ENCODE data around the gene IER3IP1.

Gene IER3IP1

DNA sequence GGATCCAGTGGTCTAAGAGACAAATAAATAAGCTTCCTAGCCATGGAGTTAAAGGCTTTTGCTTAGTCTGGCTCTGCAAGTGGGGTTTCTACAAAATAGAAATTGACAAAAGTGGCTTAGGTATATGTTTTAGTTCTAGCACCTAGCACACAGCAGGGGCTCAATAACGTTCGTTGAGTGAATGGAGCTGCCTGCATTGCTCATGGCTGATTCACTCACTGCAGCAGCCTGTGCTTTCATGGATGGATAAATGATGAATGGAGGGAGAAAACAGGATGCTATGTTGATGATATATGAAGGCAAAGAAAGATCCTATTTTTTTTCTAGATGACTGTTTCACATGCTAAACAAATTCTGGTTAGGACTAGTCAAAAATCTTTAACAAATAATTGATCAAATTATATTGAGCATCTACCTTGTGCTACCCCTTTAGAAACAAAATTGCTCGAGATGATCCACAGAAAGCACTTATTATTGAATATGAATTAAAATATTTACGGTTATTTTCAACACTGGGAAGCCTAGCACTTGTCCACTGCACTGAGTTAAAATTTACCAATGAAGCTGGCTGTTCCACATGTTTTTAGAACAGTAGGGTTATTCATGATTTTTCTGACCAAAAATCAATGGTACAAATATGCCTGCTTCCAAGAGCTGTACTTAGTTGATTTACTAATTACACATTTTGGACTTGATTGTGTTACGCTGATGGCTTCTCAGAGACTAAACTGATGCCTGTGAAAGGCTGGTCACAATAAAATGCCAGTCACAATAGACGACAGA lies 65.5 kb downstream of the IER3IP1 start:
- DNase-seq (no peak), ATAC-seq (ENCODE audit: insufficient read depth, low read depth) (no peak)
- no peaks in the 10 kb centered on the region for H3K27me3 ChIP-seq (ENCODE audit: insufficient read depth, low read length, poor library complexity)
- TF ChIP-seq, protein P1, sequence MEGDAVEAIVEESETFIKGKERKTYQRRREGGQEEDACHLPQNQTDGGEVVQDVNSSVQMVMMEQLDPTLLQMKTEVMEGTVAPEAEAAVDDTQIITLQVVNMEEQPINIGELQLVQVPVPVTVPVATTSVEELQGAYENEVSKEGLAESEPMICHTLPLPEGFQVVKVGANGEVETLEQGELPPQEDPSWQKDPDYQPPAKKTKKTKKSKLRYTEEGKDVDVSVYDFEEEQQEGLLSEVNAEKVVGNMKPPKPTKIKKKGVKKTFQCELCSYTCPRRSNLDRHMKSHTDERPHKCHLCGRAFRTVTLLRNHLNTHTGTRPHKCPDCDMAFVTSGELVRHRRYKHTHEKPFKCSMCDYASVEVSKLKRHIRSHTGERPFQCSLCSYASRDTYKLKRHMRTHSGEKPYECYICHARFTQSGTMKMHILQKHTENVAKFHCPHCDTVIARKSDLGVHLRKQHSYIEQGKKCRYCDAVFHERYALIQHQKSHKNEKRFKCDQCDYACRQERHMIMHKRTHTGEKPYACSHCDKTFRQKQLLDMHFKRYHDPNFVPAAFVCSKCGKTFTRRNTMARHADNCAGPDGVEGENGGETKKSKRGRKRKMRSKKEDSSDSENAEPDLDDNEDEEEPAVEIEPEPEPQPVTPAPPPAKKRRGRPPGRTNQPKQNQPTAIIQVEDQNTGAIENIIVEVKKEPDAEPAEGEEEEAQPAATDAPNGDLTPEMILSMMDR (IDR thresholded peaks at IDR 0.05; ENCODE audit: borderline replicate concordance, extremely low read depth, low read length, poor library complexity, severe bottlenecking) = no peak
- TF ChIP-seq EZH2 (IDR thresholded peaks at IDR 0.05; ENCODE audit: borderline replicate concordance, low read depth, low read length, severe bottlenecking) = no peak
- H3K4me3 ChIP-seq (ENCODE audit: low read depth in 1 of 2, low read length in 2 of 2) = no peak overlapping the region
- H4K20me1 ChIP-seq (ENCODE audit: insufficient read depth, low read length) = no peaks in the 10 kb centered on the region
- peaks cover 83% of the 10 kb centered on the region for H3K36me3 ChIP-seq (ENCODE audit: insufficient read depth, low read length)
- no peak overlapping the region for H3K27ac ChIP-seq (ENCODE audit: low read length)
- no peaks in the 10 kb centered on the region for H3K79me2 ChIP-seq (ENCODE audit: insufficient read depth, low read length)
- H3K4me2 ChIP-seq (ENCODE audit: insufficient read depth, low read length) = no peak overlapping the region
- no peaks in the 10 kb centered on the region for H3K9me3 ChIP-seq (ENCODE audit: insufficient read depth, low read length, severe bottlenecking)
- H3K9ac ChIP-seq (ENCODE audit: low read depth, low read length) = no peak overlapping the region
- H3K4me1 ChIP-seq (ENCODE audit: insufficient read depth, low read length) = no peaks in the 10 kb centered on the region
- H2AFZ ChIP-seq (ENCODE audit: low read depth, low read length) = no peak overlapping the region

DNA sequence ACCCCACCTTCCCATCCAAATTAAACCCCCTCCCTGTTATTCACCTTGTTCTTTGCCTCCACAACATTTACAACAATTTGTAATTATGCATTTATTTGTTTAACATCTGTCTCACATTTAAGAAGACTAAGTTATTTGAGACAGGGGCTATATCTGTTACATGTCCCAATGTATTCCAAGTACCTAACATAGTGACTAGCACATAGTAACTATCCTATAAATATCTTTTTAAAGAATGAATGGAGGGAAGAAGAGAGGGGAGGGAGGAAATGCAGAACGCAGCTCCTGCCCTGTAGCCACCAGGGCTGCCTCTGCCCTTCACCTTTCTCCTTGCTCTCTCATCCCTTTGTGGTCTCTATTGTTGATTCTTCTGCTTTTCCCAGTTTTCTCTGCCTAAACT lies 66.4 kb downstream of the IER3IP1 start:
- H2AFZ ChIP-seq (ENCODE audit: low read depth, low read length) = no peak overlapping the region
- no peak for ATAC-seq (ENCODE audit: insufficient read depth, low read depth)
- no peaks in the 10 kb centered on the region for H3K4me1 ChIP-seq (ENCODE audit: insufficient read depth, low read length)
- H3K79me2 ChIP-seq (ENCODE audit: insufficient read depth, low read length) = no peaks in the 10 kb centered on the region
- no peak overlapping the region for H3K9ac ChIP-seq (ENCODE audit: low read depth, low read length)
- H3K27me3 ChIP-seq (ENCODE audit: insufficient read depth, low read length, poor library complexity) = no peaks in the 10 kb centered on the region
- peaks cover 87% of the 10 kb centered on the region for H3K36me3 ChIP-seq (ENCODE audit: insufficient read depth, low read length)
- no peaks in the 10 kb centered on the region for H3K9me3 ChIP-seq (ENCODE audit: insufficient read depth, low read length, severe bottlenecking)
- H3K27ac ChIP-seq (ENCODE audit: low read length) = no peak overlapping the region
- TF ChIP-seq, protein P1 (IDR thresholded peaks at IDR 0.05; ENCODE audit: borderline replicate concordance, extremely low read depth, low read length, poor library complexity, severe bottlenecking) = no peak
- TF ChIP-seq EZH2 (IDR thresholded peaks at IDR 0.05; ENCODE audit: borderline replicate concordance, low read depth, low read length, severe bottlenecking) = no peak
- no peak overlapping the region for H3K4me3 ChIP-seq (ENCODE audit: low read depth in 1 of 2, low read length in 2 of 2)
- no peaks in the 10 kb centered on the region for H4K20me1 ChIP-seq (ENCODE audit: insufficient read depth, low read length)
- DNase-seq = no peak
- H3K4me2 ChIP-seq (ENCODE audit: insufficient read depth, low read length) = no peak overlapping the region

DNA sequence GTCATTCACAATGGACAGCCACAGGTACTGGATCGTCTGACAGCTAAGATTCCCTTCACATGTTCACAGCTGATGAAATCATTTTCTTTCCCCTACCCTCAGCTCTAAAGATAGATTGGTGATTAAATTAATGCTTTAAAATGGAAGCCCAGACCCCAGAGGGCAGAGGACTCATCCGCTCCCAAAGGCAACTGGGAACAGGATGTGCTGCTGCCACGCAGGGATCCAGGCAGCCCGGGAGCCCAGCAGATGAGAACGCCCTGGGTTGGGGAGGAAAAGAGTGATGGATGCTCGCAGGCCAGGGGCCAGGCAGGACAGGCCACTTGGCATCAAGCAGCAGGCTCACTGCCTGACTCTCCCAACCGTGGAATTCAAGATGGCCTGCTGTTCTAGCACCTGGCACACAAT lies 67.2 kb downstream of the IER3IP1 start:
- H3K9ac ChIP-seq (ENCODE audit: low read depth, low read length) = no peak overlapping the region
- peaks cover 87% of the 10 kb centered on the region for H3K36me3 ChIP-seq (ENCODE audit: insufficient read depth, low read length)
- DNase-seq (no peak), ATAC-seq (ENCODE audit: insufficient read depth, low read depth) (no peak)
- no peaks in the 10 kb centered on the region for H4K20me1 ChIP-seq (ENCODE audit: insufficient read depth, low read length)
- H3K27ac ChIP-seq (ENCODE audit: low read length) = no peak overlapping the region
- H3K4me2 ChIP-seq (ENCODE audit: insufficient read depth, low read length) = no peak overlapping the region
- no peaks in the 10 kb centered on the region for H3K27me3 ChIP-seq (ENCODE audit: insufficient read depth, low read length, poor library complexity)
- H3K4me1 ChIP-seq (ENCODE audit: insufficient read depth, low read length) = no peaks in the 10 kb centered on the region
- no peak overlapping the region for H2AFZ ChIP-seq (ENCODE audit: low read depth, low read length)
- no peaks in the 10 kb centered on the region for H3K9me3 ChIP-seq (ENCODE audit: insufficient read depth, low read length, severe bottlenecking)
- H3K79me2 ChIP-seq (ENCODE audit: insufficient read depth, low read length) = no peaks in the 10 kb centered on the region
- no peak overlapping the region for H3K4me3 ChIP-seq (ENCODE audit: low read depth in 1 of 2, low read length in 2 of 2)
- TF ChIP-seq, protein P1 (IDR thresholded peaks at IDR 0.05; ENCODE audit: borderline replicate concordance, extremely low read depth, low read length, poor library complexity, severe bottlenecking) = no peak
- no peak for TF ChIP-seq EZH2 (IDR thresholded peaks at IDR 0.05; ENCODE audit: borderline replicate concordance, low read depth, low read length, severe bottlenecking)
